ENCODE measurements around the gene DTX1. TPM values are rescaled to one million over a fixed set of nuclear protein-coding genes. Genes with fewer than 3 reads are reported as not detected.

DTX1 gene
- total RNA-seq, 1 donor from 2014 or later = 8.1 TPM

DNA sequence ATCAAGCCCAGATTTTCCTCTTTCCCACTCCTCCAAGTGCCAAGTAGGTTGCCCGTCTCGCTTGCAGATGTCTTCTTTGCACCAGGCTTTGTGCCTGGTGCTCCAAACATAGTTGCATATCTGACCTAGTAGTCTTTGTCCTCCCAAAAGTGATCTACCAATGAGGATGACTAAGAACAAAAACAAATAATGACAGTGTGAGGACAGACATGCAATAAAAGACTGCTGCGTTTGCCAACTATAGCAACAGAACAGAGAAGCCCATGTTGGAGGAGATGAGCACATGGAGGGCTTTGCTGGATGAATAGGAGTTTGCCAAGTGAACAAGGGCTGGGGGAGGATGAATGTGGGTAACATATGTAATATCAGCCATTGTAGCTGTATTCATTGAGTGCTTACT, 15.6 kb downstream of the DTX1 start:
- no peaks in the 10 kb centered on the region for H3K9me3 Mint-ChIP-seq
- TF ChIP-seq, protein P1, sequence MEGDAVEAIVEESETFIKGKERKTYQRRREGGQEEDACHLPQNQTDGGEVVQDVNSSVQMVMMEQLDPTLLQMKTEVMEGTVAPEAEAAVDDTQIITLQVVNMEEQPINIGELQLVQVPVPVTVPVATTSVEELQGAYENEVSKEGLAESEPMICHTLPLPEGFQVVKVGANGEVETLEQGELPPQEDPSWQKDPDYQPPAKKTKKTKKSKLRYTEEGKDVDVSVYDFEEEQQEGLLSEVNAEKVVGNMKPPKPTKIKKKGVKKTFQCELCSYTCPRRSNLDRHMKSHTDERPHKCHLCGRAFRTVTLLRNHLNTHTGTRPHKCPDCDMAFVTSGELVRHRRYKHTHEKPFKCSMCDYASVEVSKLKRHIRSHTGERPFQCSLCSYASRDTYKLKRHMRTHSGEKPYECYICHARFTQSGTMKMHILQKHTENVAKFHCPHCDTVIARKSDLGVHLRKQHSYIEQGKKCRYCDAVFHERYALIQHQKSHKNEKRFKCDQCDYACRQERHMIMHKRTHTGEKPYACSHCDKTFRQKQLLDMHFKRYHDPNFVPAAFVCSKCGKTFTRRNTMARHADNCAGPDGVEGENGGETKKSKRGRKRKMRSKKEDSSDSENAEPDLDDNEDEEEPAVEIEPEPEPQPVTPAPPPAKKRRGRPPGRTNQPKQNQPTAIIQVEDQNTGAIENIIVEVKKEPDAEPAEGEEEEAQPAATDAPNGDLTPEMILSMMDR (conservative IDR thresholded peaks at IDR 0.05) = no peak
- peaks cover 9% of the 10 kb centered on the region for H3K4me1 Mint-ChIP-seq
- H3K27ac Mint-ChIP-seq (ENCODE audit: unreplicated experiment) = no peak overlapping the region
- no peak for DNase-seq (ENCODE audit: low read depth, low spot score)
- no peak overlapping the region for H3K4me3 Mint-ChIP-seq
- no peaks in the 10 kb centered on the region for H3K36me3 Mint-ChIP-seq (ENCODE audit: low read depth)
- peaks cover 52% of the 10 kb centered on the region for H3K27me3 Mint-ChIP-seq (ENCODE audit: low read depth)

DNA sequence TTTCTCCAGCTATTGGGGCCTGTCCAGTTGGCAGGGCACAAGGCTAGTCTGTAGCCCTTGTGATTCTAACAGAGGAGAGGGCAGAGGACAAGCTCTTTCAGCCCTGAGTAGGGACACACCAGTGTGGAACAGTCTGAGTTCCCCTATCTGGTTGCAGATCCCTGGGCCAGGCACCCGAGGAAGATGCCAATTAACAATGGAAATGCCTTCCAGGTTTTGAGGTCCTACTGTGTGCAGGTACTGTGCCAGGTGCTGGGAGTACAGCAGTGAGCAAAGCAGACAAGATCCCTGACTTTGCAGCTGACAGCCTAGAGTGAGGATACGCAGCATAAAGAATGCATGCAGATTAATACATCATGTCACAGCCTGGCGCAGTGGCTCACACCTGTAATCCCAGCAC, 17.1 kb downstream of the DTX1 start:
- no peak for DNase-seq (ENCODE audit: low read depth, low spot score)
- H3K36me3 Mint-ChIP-seq (ENCODE audit: low read depth) = no peaks in the 10 kb centered on the region
- H3K27ac Mint-ChIP-seq (ENCODE audit: unreplicated experiment) = no peak overlapping the region
- H3K4me3 Mint-ChIP-seq = no peak overlapping the region
- H3K4me1 Mint-ChIP-seq = peaks cover 9% of the 10 kb centered on the region
- H3K9me3 Mint-ChIP-seq = no peaks in the 10 kb centered on the region
- TF ChIP-seq, protein P1 (conservative IDR thresholded peaks at IDR 0.05) = no peak
- peaks cover 59% of the 10 kb centered on the region for H3K27me3 Mint-ChIP-seq (ENCODE audit: low read depth)

DNA sequence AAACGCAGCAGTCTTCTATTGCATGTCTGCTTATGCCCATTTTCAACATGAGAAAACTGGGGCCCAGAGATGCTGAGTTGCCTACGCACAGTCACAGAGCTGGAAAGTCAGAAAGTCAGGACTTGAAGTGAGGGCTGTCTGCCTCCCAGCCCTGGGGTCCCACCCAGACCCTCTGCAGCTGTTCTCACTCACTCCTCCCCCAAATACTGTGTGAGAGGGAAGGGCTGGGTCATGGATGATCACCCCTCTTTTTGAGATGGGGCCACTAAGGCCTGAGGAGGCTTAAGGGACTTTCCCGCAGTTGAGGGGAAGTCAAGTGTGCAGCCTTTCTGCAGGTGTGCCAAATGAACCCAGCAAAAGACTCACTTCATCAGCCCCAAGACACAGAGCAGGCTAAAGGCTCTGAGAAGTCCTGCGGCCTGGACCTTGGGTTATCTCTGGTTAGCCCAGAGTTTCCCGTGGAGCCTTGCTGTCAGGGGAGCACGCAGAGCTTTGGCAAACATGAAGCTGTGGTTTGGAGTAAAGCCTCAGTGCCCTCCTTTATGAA, 18.7 kb downstream of the DTX1 start:
- Mint-ChIP-seq H3K27me3 (ENCODE audit: low read depth) (peaks cover 74% of the 10 kb centered on the region), H3K4me1 (peaks cover 9% of the 10 kb centered on the region), H3K9me3 (no peaks in the 10 kb centered on the region), H3K36me3 (ENCODE audit: low read depth) (no peaks in the 10 kb centered on the region), H3K4me3 (no peak overlapping the region), H3K27ac (ENCODE audit: unreplicated experiment) (peak overlapping the region; percentile 80)
- DNase-seq (ENCODE audit: low read depth, low spot score) = no peak
- TF ChIP-seq, protein P1 (conservative IDR thresholded peaks at IDR 0.05) = no peak

DNA sequence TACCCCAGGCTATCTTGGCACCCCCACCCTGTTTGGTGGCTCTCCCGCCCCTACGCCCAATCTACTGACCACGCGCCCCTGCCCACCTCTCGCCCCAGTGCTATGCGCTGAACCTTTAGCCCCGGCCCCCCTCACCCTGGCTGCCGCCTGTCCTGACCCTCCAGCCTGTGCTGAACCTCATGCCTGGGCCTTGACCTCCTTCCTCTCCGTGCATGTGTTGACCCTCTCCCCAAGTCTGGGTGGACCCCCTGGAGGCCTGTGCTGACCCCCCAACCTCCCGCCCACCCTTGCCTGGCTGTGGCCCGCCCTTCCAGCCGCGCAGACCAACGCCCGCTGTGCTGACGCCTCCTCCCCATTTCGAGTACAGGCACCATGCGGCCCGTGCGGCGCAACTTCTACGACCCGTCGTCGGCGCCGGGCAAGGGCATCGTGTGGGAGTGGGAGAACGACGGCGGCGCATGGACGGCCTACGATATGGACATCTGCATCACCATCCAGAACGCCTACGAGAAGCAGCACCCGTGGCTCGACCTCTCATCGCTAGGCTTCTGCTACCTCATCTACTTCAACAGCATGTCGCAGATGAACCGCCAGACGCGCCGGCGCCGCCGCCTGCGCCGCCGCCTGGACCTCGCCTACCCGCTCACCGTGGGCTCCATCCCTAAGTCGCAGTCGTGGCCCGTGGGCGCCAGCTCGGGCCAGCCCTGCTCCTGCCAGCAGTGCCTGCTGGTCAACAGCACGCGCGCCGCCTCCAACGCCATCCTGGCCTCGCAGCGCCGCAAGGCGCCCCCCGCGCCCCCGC, 20.7 kb downstream of the DTX1 start:
- no peak overlapping the region for H3K27ac Mint-ChIP-seq (ENCODE audit: unreplicated experiment)
- no peak for DNase-seq (ENCODE audit: low read depth, low spot score)
- H3K36me3 Mint-ChIP-seq (ENCODE audit: low read depth) = no peaks in the 10 kb centered on the region
- H3K4me3 Mint-ChIP-seq = no peak overlapping the region
- H3K9me3 Mint-ChIP-seq = no peaks in the 10 kb centered on the region
- no peaks in the 10 kb centered on the region for H3K4me1 Mint-ChIP-seq
- TF ChIP-seq, protein P1 (conservative IDR thresholded peaks at IDR 0.05) = no peak
- H3K27me3 Mint-ChIP-seq (ENCODE audit: low read depth) = peaks cover 80% of the 10 kb centered on the region

DNA sequence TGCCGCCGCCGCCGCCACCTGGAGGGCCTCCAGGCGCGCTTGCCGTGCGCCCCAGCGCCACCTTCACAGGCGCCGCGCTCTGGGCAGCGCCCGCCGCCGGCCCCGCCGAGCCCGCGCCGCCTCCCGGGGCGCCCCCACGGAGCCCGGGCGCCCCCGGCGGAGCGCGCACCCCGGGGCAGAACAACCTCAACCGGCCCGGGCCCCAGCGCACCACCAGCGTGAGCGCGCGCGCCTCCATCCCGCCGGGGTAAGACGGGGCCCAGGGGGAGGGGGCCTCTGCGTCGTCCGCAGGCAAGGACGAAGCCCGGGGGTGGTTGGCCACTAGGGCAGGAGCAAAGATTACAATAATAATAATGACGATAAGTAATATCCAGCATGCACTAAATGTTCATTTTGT, 21.3 kb downstream of the DTX1 start:
- H3K4me1 Mint-ChIP-seq = no peaks in the 10 kb centered on the region
- peaks cover 82% of the 10 kb centered on the region for H3K27me3 Mint-ChIP-seq (ENCODE audit: low read depth)
- H3K36me3 Mint-ChIP-seq (ENCODE audit: low read depth) = no peaks in the 10 kb centered on the region
- H3K27ac Mint-ChIP-seq (ENCODE audit: unreplicated experiment) = no peak overlapping the region
- no peak for DNase-seq (ENCODE audit: low read depth, low spot score)
- no peaks in the 10 kb centered on the region for H3K9me3 Mint-ChIP-seq
- H3K4me3 Mint-ChIP-seq = no peak overlapping the region
- TF ChIP-seq, protein P1 (conservative IDR thresholded peaks at IDR 0.05) = no peak

Data from neural crest cell (in vitro differentiated cells).